GM18951 (cell line): ENCODE data around the gene WDR43.

Source experiments
- POLR2A ChIP-seq: IDR thresholded peaks from 4 replicates; pipeline ENCODE4 v1.6.1; 2011; ENCODE audit warnings: mild to moderate bottlenecking; ENCODE audit not compliant: insufficient read length, insufficient read depth; ENCODE audit errors: extremely low read depth
- in situ Hi-C: fragments of 300-500 bp; cut with MboI; formaldehyde crosslinking; loops from one replicate; pipeline ENCODE4 v1.12.0; 2022; ENCODE audit warnings: low sequenced_read_pairs, mixed read lengths, inconsistent platforms; ENCODE audit not compliant: unreplicated experiment

WDR43 gene

GRCh38 chr2:28941008-28941407 lies 46.5 kb downstream of the WDR43 start:
- TF ChIP-seq POLR2A, result no peak
- in situ Hi-C loops, result no loop called here

GRCh38 chr2:28944535-28945248 lies 50.2 kb downstream of the WDR43 start:
- no peak for TF ChIP-seq POLR2A
- in situ Hi-C loops, result no loop called here

GRCh38 chr2:28948160-28948559 lies 53.7 kb downstream of the WDR43 start:
- in situ Hi-C loops, result no loop called here

GRCh38 chr2:28949190-28949589 lies 54.7 kb downstream of the WDR43 start:
- TF ChIP-seq POLR2A, result no peak
- in situ Hi-C loops, result no loop called here

More at GRCh38 chr2:28948160-28948559, 53.7 kb downstream of the WDR43 start:
- no peak for TF ChIP-seq POLR2A

GRCh38 chr2:28949617-28950305 lies 55.3 kb downstream of the WDR43 start:
- in situ Hi-C loops, result no loop called here

GRCh38 chr2:28950941-28951630 lies 56.6 kb downstream of the WDR43 start:
- no peak for TF ChIP-seq POLR2A
- in situ Hi-C loops, result no loop called here

More at GRCh38 chr2:28949617-28950305, 55.3 kb downstream of the WDR43 start:
- no peak for TF ChIP-seq POLR2A

GRCh38 chr2:28951910-28952835 lies 57.7 kb downstream of the WDR43 start:
- TF ChIP-seq POLR2A, result no peak
- in situ Hi-C loops, result no loop called here

- in situ Hi-C loops, result no loop called here
- no peak for TF ChIP-seq POLR2A
Measured at GRCh38 chr2:28952836-28953211, 58.4 kb downstream of the WDR43 start.

- in situ Hi-C loops, result no loop called here
- TF ChIP-seq POLR2A, result no peak
Measured at GRCh38 chr2:28955467-28955866, 61.0 kb downstream of the WDR43 start.

GRCh38 chr2:28956415-28956826 lies 62.0 kb downstream of the WDR43 start:
- no peak for TF ChIP-seq POLR2A
- in situ Hi-C loops, result no loop called here

- in situ Hi-C loops, result no loop called here
- TF ChIP-seq POLR2A, result no peak
Measured at GRCh38 chr2:28956890-28957289, 62.4 kb downstream of the WDR43 start.

GRCh38 chr2:28958689-28959088 lies 64.2 kb downstream of the WDR43 start:
- no peak for TF ChIP-seq POLR2A
- in situ Hi-C loops, result no loop called here
